ENCODE data around the gene VPS16. TPM values are rescaled to one million over a fixed set of nuclear protein-coding genes. Genes with fewer than 3 reads are reported as not detected.

Gene VPS16
- total RNA-seq, 4 donors from 2014 or later = 29.2 to 42.2 (median 36.7) TPM

GRCh38 chr20:2814076-2814475, 26.5 kb upstream of the VPS16 start:
- 89 to 100% methylated on average over 1 of the region's 1 CpG for WGBS, 2 donors (ENCODE audit: low coverage in 1 of 2)
- Histone ChIP-seq H3K27me3 (peaks cover 32% of the 10 kb centered on the region), H3K36me3 (no peaks in the 10 kb centered on the region), H3K9me3 (peaks cover 0 to 11% of the 10 kb centered on the region in 2 donors), H3K4me3 (no peak overlapping the region), H3K4me1 (no peaks in the 10 kb centered on the region), H3K27ac (no peak overlapping the region)
- DNase-seq = no peak
- TF ChIP-seq EP300 (IDR thresholded peaks at IDR 0.05; ENCODE audit: low read depth) = no peak
- no peak for TF ChIP-seq POLR2A (IDR thresholded peaks at IDR 0.05)
- TF ChIP-seq CTCF (IDR thresholded peaks at IDR 0.05) = no peak
- TF ChIP-seq POLR2AphosphoS5 (IDR thresholded peaks at IDR 0.05) = no peak
- in situ Hi-C loops (cut with MboI; ENCODE audit: low pct_ligation_motif_present in 1 of 4, low pct_unique_long_range_greater_than_20kb in 1 of 4, low sequenced_read_pairs in 3 of 4) (no loop called here), intact Hi-C loops (cut with DNase I; ENCODE audit: low total_unique reads) (no loop called here)

- in situ Hi-C loops (cut with MboI; ENCODE audit: low pct_ligation_motif_present in 1 of 4, low pct_unique_long_range_greater_than_20kb in 1 of 4, low sequenced_read_pairs in 3 of 4) = no loop called here
- no peak within 1 kb of the TSS for H3K27ac ChIP-seq
- no peaks in the 10 kb centered on the region for H3K4me1 ChIP-seq
- TF ChIP-seq POLR2A (IDR thresholded peaks at IDR 0.05) = no peak
- no peak for TF ChIP-seq CTCF (IDR thresholded peaks at IDR 0.05)
- TF ChIP-seq EP300 (IDR thresholded peaks at IDR 0.05; ENCODE audit: low read depth) = no peak
- TF ChIP-seq POLR2AphosphoS5 (IDR thresholded peaks at IDR 0.05) = no peak
- H3K9me3 ChIP-seq = peaks cover 0 to 11% of the 10 kb centered on the region in 2 donors
- peaks cover 34% of the 10 kb centered on the region for H3K27me3 ChIP-seq
- intact Hi-C loops (cut with DNase I; ENCODE audit: low total_unique reads) = no loop called here
- DNase-seq = peak; percentile 27
- no peaks in the 10 kb centered on the region for H3K36me3 ChIP-seq
- WGBS, 2 donors (ENCODE audit: low coverage in 1 of 2) = 30% methylated on average over 5 of the region's 5 CpGs; no CpG with 5 or more reads in 1 of the 2 donors
- H3K4me3 ChIP-seq = no peak within 1 kb of the TSS
Measured at GRCh38 chr20:2814587-2815051, 25.9 kb upstream of the VPS16 start, which contains the start of gene C20orf141. C20orf141 (plus strand) TSS chr20:2814987; CDS start chr20:2815185, 198 bp downstream.

GRCh38 chr20:2815242-2815900, 25.2 kb upstream of the VPS16 start:
- TF ChIP-seq CTCF (IDR thresholded peaks at IDR 0.05) = no peak
- no peak for TF ChIP-seq POLR2AphosphoS5 (IDR thresholded peaks at IDR 0.05)
- TF ChIP-seq EP300 (IDR thresholded peaks at IDR 0.05; ENCODE audit: low read depth) = no peak
- TF ChIP-seq POLR2A (IDR thresholded peaks at IDR 0.05) = no peak
- WGBS, 2 donors (ENCODE audit: low coverage in 1 of 2) = 94% methylated on average over 8 of the region's 8 CpGs; no CpG with 5 or more reads in 1 of the 2 donors
- Histone ChIP-seq H3K27ac (no peak overlapping the region), H3K9me3 (peaks cover 0 to 11% of the 10 kb centered on the region in 2 donors), H3K27me3 (peaks cover 41% of the 10 kb centered on the region), H3K36me3 (no peaks in the 10 kb centered on the region), H3K4me1 (no peaks in the 10 kb centered on the region), H3K4me3 (no peak overlapping the region)
- no peak for DNase-seq
- in situ Hi-C loops (cut with MboI; ENCODE audit: low pct_ligation_motif_present in 1 of 4, low pct_unique_long_range_greater_than_20kb in 1 of 4, low sequenced_read_pairs in 3 of 4) (no loop called here), intact Hi-C loops (cut with DNase I; ENCODE audit: low total_unique reads) (no loop called here)

- DNase-seq = no peak
- in situ Hi-C loops (cut with MboI; ENCODE audit: low pct_ligation_motif_present in 1 of 4, low pct_unique_long_range_greater_than_20kb in 1 of 4, low sequenced_read_pairs in 3 of 4) = no loop called here
Measured at GRCh38 chr20:2816030-2816582, 24.4 kb upstream of the VPS16 start, which contains the start of gene TMEM239. TMEM239 (plus strand) TSS chr20:2816364; CDS start chr20:2816555, 191 bp downstream.

More at GRCh38 chr20:2816030-2816582, 24.4 kb upstream of the VPS16 start, which contains the start of gene TMEM239:
- Histone ChIP-seq H3K27ac (no peak within 1 kb of the TSS), H3K9me3 (peaks cover 0 to 11% of the 10 kb centered on the region in 2 donors), H3K4me3 (no peak within 1 kb of the TSS), H3K27me3 (peaks cover 48% of the 10 kb centered on the region), H3K4me1 (peaks cover 0 to 7% (median 2%) of the 10 kb centered on the region in 4 donors), H3K36me3 (no peaks in the 10 kb centered on the region)
- intact Hi-C loops (cut with DNase I; ENCODE audit: low total_unique reads) = no loop called here
- TF ChIP-seq POLR2A (IDR thresholded peaks at IDR 0.05) (no peak), POLR2AphosphoS5 (IDR thresholded peaks at IDR 0.05) (no peak), CTCF (IDR thresholded peaks at IDR 0.05) (no peak), EP300 (IDR thresholded peaks at IDR 0.05; ENCODE audit: low read depth) (no peak)
- WGBS, 2 donors (ENCODE audit: low coverage in 1 of 2) = 69% methylated on average over 10 of the region's 10 CpGs; no CpG with 5 or more reads in 1 of the 2 donors

Measured in transverse colon (tissue), 4 donors.